OCI-LY1 (cell line): ENCODE measurements around the gene BRIX1.
A peak's percentile ranks its signal among the peaks of the same experiment; 100 is the strongest.

Experiments used
- H2AFZ ChIP-seq: fragments of 200-600 bp; sonication (generic), shearing (Covaris generic); 2 replicates; pipeline ENCODE4 v1.6.0; 2014; ENCODE audit warnings: antibody characterized with exemption, mild to moderate bottlenecking, low read length
- H3F3A ChIP-seq: fragments of 200-600 bp; sonication (generic), shearing (Covaris generic); 2 replicates; pipeline ENCODE4 v1.6.0; 2014; ENCODE audit warnings: mild to moderate bottlenecking, antibody characterized with exemption, low read length, moderate library complexity; ENCODE audit not compliant: insufficient read depth
- H3K27ac ChIP-seq: fragments of 200-600 bp; sonication (generic); 2 replicates; pipeline ENCODE4 v1.5.1; 2014; ENCODE audit warnings: low read length, mixed run types, mild to moderate bottlenecking, low read depth; ENCODE audit not compliant: poor library complexity, severe bottlenecking
- H3K27me3 ChIP-seq: fragments of 200-600 bp; sonication (generic); 2 replicates; pipeline ENCODE4 v1.6.0; 2014; ENCODE audit warnings: antibody characterized with exemption, mild to moderate bottlenecking, low read length, moderate library complexity; ENCODE audit not compliant: insufficient read depth
- H3K36me3 ChIP-seq: fragments of 200-600 bp; sonication (generic); 2 replicates; pipeline ENCODE4 v1.6.1; 2014; ENCODE audit warnings: mild to moderate bottlenecking, antibody characterized with exemption, low read length, moderate library complexity, mixed read lengths; ENCODE audit not compliant: insufficient read depth
- H3K4me1 ChIP-seq: fragments of 200-600 bp; sonication (generic); 2 replicates; pipeline ENCODE4 v1.5.1; 2014; ENCODE audit warnings: mild to moderate bottlenecking, low read length, moderate library complexity; ENCODE audit not compliant: insufficient read depth, severe bottlenecking
- H3K4me2 ChIP-seq: fragments of 200-600 bp; sonication (generic), shearing (Covaris generic); 2 replicates; pipeline ENCODE4 v1.6.1; 2014; ENCODE audit warnings: low read length
- H3K4me3 ChIP-seq: fragments of 200-600 bp; sonication (generic); 2 replicates; pipeline ENCODE4 v1.5.1; 2014; ENCODE audit warnings: low read length, low read depth, mild to moderate bottlenecking, mixed read lengths; ENCODE audit not compliant: poor library complexity, severe bottlenecking
- H3K79me2 ChIP-seq: fragments of 200-600 bp; shearing (Covaris generic); 2 replicates; pipeline ENCODE4 v1.6.1; 2016; ENCODE audit warnings: mixed run types, low read length, mixed read lengths; ENCODE audit not compliant: insufficient read depth
- H3K9ac ChIP-seq: fragments of 200-600 bp; sonication (generic), shearing (Covaris generic); 2 replicates; pipeline ENCODE4 v1.6.1; 2014; ENCODE audit warnings: mild to moderate bottlenecking, low read length, mixed read lengths
- H3K9me2 ChIP-seq: fragments of 200-600 bp; sonication (generic), shearing (Covaris generic); 2 replicates; pipeline ENCODE4 v1.6.1; 2014; ENCODE audit warnings: low read depth, mild to moderate bottlenecking, low read length, mixed read lengths
- H3K9me3 ChIP-seq: fragments of 200-600 bp; shearing (Covaris generic); 2 replicates; pipeline ENCODE4 v1.6.1; 2014; ENCODE audit warnings: low read length, mixed read lengths
- H4K20me1 ChIP-seq: fragments of 200-600 bp; sonication (generic), shearing (Covaris generic); 2 replicates; pipeline ENCODE4 v1.6.0; 2016; ENCODE audit warnings: mild to moderate bottlenecking, low read length; ENCODE audit not compliant: insufficient read depth
- CTCF ChIP-seq: fragments of 200-600 bp; sonication (generic), shearing (Covaris generic); IDR thresholded peaks from 2 replicates; pipeline ENCODE4 v1.5.1; 2017; ENCODE audit warnings: mild to moderate bottlenecking, antibody characterized with exemption, low read length, moderate library complexity, mixed read lengths
- EZH2 ChIP-seq: fragments of 200-600 bp; sonication (generic), shearing (Covaris generic); IDR thresholded peaks from 2 replicates; pipeline ENCODE4 v1.8.0; 2017; ENCODE audit warnings: borderline replicate concordance, mixed run types, mild to moderate bottlenecking, antibody characterized with exemption, low read length, moderate library complexity, mixed read lengths

BRIX1 gene

DNA sequence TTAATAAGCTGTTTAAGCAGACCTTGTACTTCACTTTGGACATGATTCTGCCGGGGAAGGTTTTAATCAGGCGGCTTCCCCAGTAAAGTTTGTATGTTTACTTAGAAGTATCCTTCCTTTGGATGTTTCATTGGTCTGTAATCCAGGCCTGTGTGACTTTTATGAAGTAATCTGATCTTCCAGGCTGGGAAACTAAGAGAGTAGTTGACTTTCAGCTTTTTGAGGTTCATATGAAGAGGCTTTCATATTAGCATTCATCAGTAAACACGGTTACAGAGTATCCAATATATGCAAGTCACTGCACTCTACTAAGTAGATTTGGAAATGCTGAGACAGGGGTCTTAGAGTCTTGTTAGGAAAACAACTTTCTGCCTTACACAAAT is 14.9 kb downstream of the BRIX1 start:
- Histone ChIP-seq H3K4me3 (peak overlapping the region; percentile 98), H3K27ac (no peak overlapping the region), H2AFZ (no peak overlapping the region), H3K27me3 (no peaks in the 10 kb centered on the region), H3K36me3 (peaks cover 40% of the 10 kb centered on the region), H3K79me2 (peaks cover 39% of the 10 kb centered on the region), H4K20me1 (no peaks in the 10 kb centered on the region), H3K9me3 (no peaks in the 10 kb centered on the region), H3K9ac (peak overlapping the region; percentile 97), H3K4me2 (peak overlapping the region; percentile 92), H3K9me2 (no peaks in the 10 kb centered on the region), H3K4me1 (peaks cover 24% of the 10 kb centered on the region), H3F3A (no peaks in the 10 kb centered on the region)
- TF ChIP-seq EZH2 (no peak), CTCF (no peak)

DNA sequence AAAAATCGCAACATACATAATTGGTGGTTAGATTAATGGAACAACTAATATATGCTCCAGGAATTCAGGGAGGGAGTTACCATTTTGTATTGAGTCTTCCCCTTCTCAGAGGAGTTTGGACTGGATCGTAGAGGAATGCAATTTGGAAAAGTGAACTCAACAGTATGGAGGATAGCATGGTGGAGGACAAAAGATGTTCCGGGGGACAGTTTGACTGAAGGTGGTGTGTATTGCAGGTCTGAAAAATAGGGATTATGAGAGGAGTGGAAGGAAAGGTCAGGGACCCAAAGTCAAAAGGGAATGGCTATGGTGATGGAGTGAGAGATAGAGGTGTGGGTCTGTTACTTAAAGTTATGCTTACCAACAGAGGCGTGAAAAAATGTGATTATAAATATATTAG is 15.4 kb downstream of the BRIX1 start:
- peak overlapping the region; percentile 97 for H3K9ac ChIP-seq
- TF ChIP-seq EZH2: no peak
- TF ChIP-seq CTCF: no peak
- no peak overlapping the region for H3K27ac ChIP-seq
- peak overlapping the region; percentile 98 for H3K4me3 ChIP-seq
- H3K4me1 ChIP-seq: peaks cover 24% of the 10 kb centered on the region
- H3K79me2 ChIP-seq: peaks cover 39% of the 10 kb centered on the region
- no peaks in the 10 kb centered on the region for H3K9me3 ChIP-seq
- H3K9me2 ChIP-seq: no peaks in the 10 kb centered on the region
- H3K4me2 ChIP-seq: peak overlapping the region; percentile 92
- peaks cover 40% of the 10 kb centered on the region for H3K36me3 ChIP-seq
- H4K20me1 ChIP-seq: no peaks in the 10 kb centered on the region
- no peaks in the 10 kb centered on the region for H3F3A ChIP-seq
- H2AFZ ChIP-seq: no peak overlapping the region
- no peaks in the 10 kb centered on the region for H3K27me3 ChIP-seq

GRCh38 chr5:34932947-34933346 is 17.4 kb downstream of the BRIX1 start:
- no peaks in the 10 kb centered on the region for H3F3A ChIP-seq
- H3K9ac ChIP-seq: no peak overlapping the region
- no peak overlapping the region for H3K4me3 ChIP-seq
- H4K20me1 ChIP-seq: no peaks in the 10 kb centered on the region
- peaks cover 43% of the 10 kb centered on the region for H3K36me3 ChIP-seq
- peaks cover 24% of the 10 kb centered on the region for H3K4me1 ChIP-seq
- no peaks in the 10 kb centered on the region for H3K27me3 ChIP-seq
- no peak for TF ChIP-seq CTCF
- TF ChIP-seq EZH2: no peak
- H2AFZ ChIP-seq: no peak overlapping the region
- H3K27ac ChIP-seq: no peak overlapping the region
- H3K9me2 ChIP-seq: no peaks in the 10 kb centered on the region
- H3K9me3 ChIP-seq: no peaks in the 10 kb centered on the region
- H3K4me2 ChIP-seq: no peak overlapping the region
- peaks cover 39% of the 10 kb centered on the region for H3K79me2 ChIP-seq
